ENCODE measurements around the gene WNT7A.

The WNT7A gene

GRCh38 chr3:13801361-13802204 is 78.3 kb downstream of the WNT7A start:
- Histone ChIP-seq H3K4me2 (ENCODE audit: low read length) (no peak overlapping the region), H2BK12ac (ENCODE audit: low read length) (no peak overlapping the region), H3K79me2 (ENCODE audit: control insufficient read depth, insufficient read depth, low read length, poor library complexity) (no peaks in the 10 kb centered on the region), H2BK120ac (ENCODE audit: insufficient read depth, low read length, poor library complexity) (no peak overlapping the region), H2AK5ac (ENCODE audit: low read length) (no peak overlapping the region), H3K27me3 (ENCODE audit: insufficient read depth, low read length) (no peaks in the 10 kb centered on the region), H3K4me1 (ENCODE audit: control insufficient read depth in 1 of 2, insufficient read depth in 2 of 2, low read length in 2 of 2) (no peaks in the 10 kb centered on the region), H3K4me3 (ENCODE audit: low read depth, low read length) (no peak overlapping the region), H3K36me3 (ENCODE audit: control insufficient read depth in 1 of 2, insufficient read depth in 2 of 2, low read length in 2 of 2) (no peaks in the 10 kb centered on the region), H4K8ac (ENCODE audit: low read depth, low read length) (no peak overlapping the region), H4K12ac (ENCODE audit: low read depth, low read length) (no peak overlapping the region), H3K4ac (ENCODE audit: low read depth, low read length) (no peak overlapping the region), H4K91ac (ENCODE audit: low read depth, low read length) (no peak overlapping the region), H3K9ac (ENCODE audit: low read length) (no peak overlapping the region), H3K14ac (ENCODE audit: low read length) (no peak overlapping the region), H3K79me1 (ENCODE audit: low read length) (no peaks in the 10 kb centered on the region), H3K23ac (ENCODE audit: low read length) (no peak overlapping the region), H2AFZ (ENCODE audit: insufficient read depth, low read length, poor library complexity) (no peak overlapping the region), H2BK5ac (ENCODE audit: low read depth, low read length, poor library complexity) (no peak overlapping the region), H3K27ac (ENCODE audit: low read depth, low read length) (no peak overlapping the region), H3K18ac (ENCODE audit: low read length) (no peak overlapping the region), H3K9me3 (ENCODE audit: insufficient read depth, low read depth, low read length) (peaks cover 3% of the 10 kb centered on the region)
- DNase-seq = no peak
- no CpG with 5 or more reads among the region's 15 CpGs for WGBS (ENCODE audit: extremely low coverage, insufficient coverage, insufficient read length)

GRCh38 chr3:13800064-13800463 is 79.8 kb downstream of the WNT7A start:
- Histone ChIP-seq H3K4me1 (ENCODE audit: control insufficient read depth in 1 of 2, insufficient read depth in 2 of 2, low read length in 2 of 2) (no peaks in the 10 kb centered on the region), H2BK5ac (ENCODE audit: low read depth, low read length, poor library complexity) (no peak overlapping the region), H3K79me2 (ENCODE audit: control insufficient read depth, insufficient read depth, low read length, poor library complexity) (no peaks in the 10 kb centered on the region), H3K23ac (ENCODE audit: low read length) (no peak overlapping the region), H3K14ac (ENCODE audit: low read length) (no peak overlapping the region), H3K36me3 (ENCODE audit: control insufficient read depth in 1 of 2, insufficient read depth in 2 of 2, low read length in 2 of 2) (no peaks in the 10 kb centered on the region), H3K4me3 (ENCODE audit: low read depth, low read length) (no peak overlapping the region), H3K4ac (ENCODE audit: low read depth, low read length) (no peak overlapping the region), H3K18ac (ENCODE audit: low read length) (no peak overlapping the region), H3K79me1 (ENCODE audit: low read length) (no peaks in the 10 kb centered on the region), H3K27ac (ENCODE audit: low read depth, low read length) (no peak overlapping the region), H2BK12ac (ENCODE audit: low read length) (no peak overlapping the region), H2AFZ (ENCODE audit: insufficient read depth, low read length, poor library complexity) (no peak overlapping the region), H2AK5ac (ENCODE audit: low read length) (no peak overlapping the region), H2BK120ac (ENCODE audit: insufficient read depth, low read length, poor library complexity) (no peak overlapping the region), H3K9me3 (ENCODE audit: insufficient read depth, low read depth, low read length) (peaks cover 3% of the 10 kb centered on the region), H4K8ac (ENCODE audit: low read depth, low read length) (no peak overlapping the region), H3K9ac (ENCODE audit: low read length) (no peak overlapping the region), H3K4me2 (ENCODE audit: low read length) (no peak overlapping the region), H3K27me3 (ENCODE audit: insufficient read depth, low read length) (no peaks in the 10 kb centered on the region), H4K91ac (ENCODE audit: low read depth, low read length) (no peak overlapping the region), H4K12ac (ENCODE audit: low read depth, low read length) (no peak overlapping the region)
- WGBS (ENCODE audit: extremely low coverage, insufficient coverage, insufficient read length) = no CpG with 5 or more reads among the region's 6 CpGs
- no peak for DNase-seq

- no CpG with 5 or more reads among the region's 11 CpGs for WGBS (ENCODE audit: extremely low coverage, insufficient coverage, insufficient read length)
These were observed 81.5 kb downstream of the WNT7A start for GRCh38 chr3:13798401-13798800.

GRCh38 chr3:13796701-13797460 is 83.0 kb downstream of the WNT7A start:
- DNase-seq = no peak

More at GRCh38 chr3:13798401-13798800, 81.5 kb downstream of the WNT7A start:
- H3K23ac ChIP-seq (ENCODE audit: low read length) = no peak overlapping the region
- no peak overlapping the region for H3K18ac ChIP-seq (ENCODE audit: low read length)
- H3K4me2 ChIP-seq (ENCODE audit: low read length) = no peak overlapping the region
- H3K9ac ChIP-seq (ENCODE audit: low read length) = no peak overlapping the region
- H3K79me2 ChIP-seq (ENCODE audit: control insufficient read depth, insufficient read depth, low read length, poor library complexity) = no peaks in the 10 kb centered on the region
- H2AK5ac ChIP-seq (ENCODE audit: low read length) = no peak overlapping the region
- no peak overlapping the region for H2BK12ac ChIP-seq (ENCODE audit: low read length)
- DNase-seq = no peak
- H3K14ac ChIP-seq (ENCODE audit: low read length) = no peak overlapping the region
- H2BK120ac ChIP-seq (ENCODE audit: insufficient read depth, low read length, poor library complexity) = no peak overlapping the region
- H3K36me3 ChIP-seq (ENCODE audit: control insufficient read depth in 1 of 2, insufficient read depth in 2 of 2, low read length in 2 of 2) = no peaks in the 10 kb centered on the region
- no peak overlapping the region for H2BK5ac ChIP-seq (ENCODE audit: low read depth, low read length, poor library complexity)
- H4K12ac ChIP-seq (ENCODE audit: low read depth, low read length) = no peak overlapping the region
- no peak overlapping the region for H3K4me3 ChIP-seq (ENCODE audit: low read depth, low read length)
- peaks cover 5% of the 10 kb centered on the region for H3K9me3 ChIP-seq (ENCODE audit: insufficient read depth, low read depth, low read length)
- H4K91ac ChIP-seq (ENCODE audit: low read depth, low read length) = no peak overlapping the region
- H3K4me1 ChIP-seq (ENCODE audit: control insufficient read depth in 1 of 2, insufficient read depth in 2 of 2, low read length in 2 of 2) = no peaks in the 10 kb centered on the region
- H4K8ac ChIP-seq (ENCODE audit: low read depth, low read length) = no peak overlapping the region
- no peaks in the 10 kb centered on the region for H3K27me3 ChIP-seq (ENCODE audit: insufficient read depth, low read length)
- H3K79me1 ChIP-seq (ENCODE audit: low read length) = no peaks in the 10 kb centered on the region
- no peak overlapping the region for H2AFZ ChIP-seq (ENCODE audit: insufficient read depth, low read length, poor library complexity)
- H3K4ac ChIP-seq (ENCODE audit: low read depth, low read length) = no peak overlapping the region
- no peak overlapping the region for H3K27ac ChIP-seq (ENCODE audit: low read depth, low read length)

More at GRCh38 chr3:13796701-13797460, 83.0 kb downstream of the WNT7A start:
- Histone ChIP-seq H3K14ac (ENCODE audit: low read length) (no peak overlapping the region), H3K79me1 (ENCODE audit: low read length) (no peaks in the 10 kb centered on the region), H2BK12ac (ENCODE audit: low read length) (no peak overlapping the region), H2AFZ (ENCODE audit: insufficient read depth, low read length, poor library complexity) (no peak overlapping the region), H4K12ac (ENCODE audit: low read depth, low read length) (no peak overlapping the region), H3K27me3 (ENCODE audit: insufficient read depth, low read length) (no peaks in the 10 kb centered on the region), H3K4ac (ENCODE audit: low read depth, low read length) (no peak overlapping the region), H3K4me3 (ENCODE audit: low read depth, low read length) (no peak overlapping the region), H3K23ac (ENCODE audit: low read length) (no peak overlapping the region), H3K9me3 (ENCODE audit: insufficient read depth, low read depth, low read length) (peaks cover 4% of the 10 kb centered on the region), H3K36me3 (ENCODE audit: control insufficient read depth in 1 of 2, insufficient read depth in 2 of 2, low read length in 2 of 2) (no peaks in the 10 kb centered on the region), H4K8ac (ENCODE audit: low read depth, low read length) (no peak overlapping the region), H2AK5ac (ENCODE audit: low read length) (no peak overlapping the region), H3K4me1 (ENCODE audit: control insufficient read depth in 1 of 2, insufficient read depth in 2 of 2, low read length in 2 of 2) (no peaks in the 10 kb centered on the region), H3K9ac (ENCODE audit: low read length) (no peak overlapping the region), H2BK5ac (ENCODE audit: low read depth, low read length, poor library complexity) (no peak overlapping the region), H3K4me2 (ENCODE audit: low read length) (no peak overlapping the region), H2BK120ac (ENCODE audit: insufficient read depth, low read length, poor library complexity) (no peak overlapping the region), H3K18ac (ENCODE audit: low read length) (no peak overlapping the region), H4K91ac (ENCODE audit: low read depth, low read length) (no peak overlapping the region), H3K27ac (ENCODE audit: low read depth, low read length) (no peak overlapping the region), H3K79me2 (ENCODE audit: control insufficient read depth, insufficient read depth, low read length, poor library complexity) (no peaks in the 10 kb centered on the region)
- WGBS (ENCODE audit: extremely low coverage, insufficient coverage, insufficient read length) = no CpG with 5 or more reads among the region's 15 CpGs
